ENCODE measurements around the gene CD247. TPM values are rescaled to one million over a fixed set of nuclear protein-coding genes. Genes with fewer than 3 reads are reported as not detected.

CD247 gene
- total RNA-seq, 1 donor from 2014 or later: 9.8 TPM

GRCh38 chr1:167517535-167518330 is 596 bp downstream of the CD247 start:
- Histone ChIP-seq H3K27ac (no peak overlapping the region), H3K36me3 (no peaks in the 10 kb centered on the region), H3K27me3 (no peaks in the 10 kb centered on the region), H3K4me3 (peak overlapping the region; percentile 2 to 21), H3K9me3 (no peaks in the 10 kb centered on the region), H3K4me1 (no peaks in the 10 kb centered on the region)
- no peak for TF ChIP-seq POLR2A (IDR thresholded peaks at IDR 0.05)
- peak in 1 of 2 donors; percentile 62 for DNase-seq (ENCODE audit: extremely low spot score in 2 of 2)
- intact Hi-C loops (cut with DNase I): no loop called here

GRCh38 chr1:167516404-167517388 is 1.6 kb downstream of the CD247 start:
- no peaks in the 10 kb centered on the region for H3K36me3 ChIP-seq
- DNase-seq (ENCODE audit: extremely low spot score in 2 of 2): peak in 1 of 2 donors; percentile 78
- no peaks in the 10 kb centered on the region for H3K27me3 ChIP-seq
- no peaks in the 10 kb centered on the region for H3K9me3 ChIP-seq
- H3K4me1 ChIP-seq: no peaks in the 10 kb centered on the region
- no peak for TF ChIP-seq POLR2AphosphoS5 (IDR thresholded peaks at IDR 0.05; ENCODE audit: insufficient read depth in 1 of 2, low read depth in 1 of 2)
- peak overlapping the region in 1 of 2 donors; percentile 21 for H3K4me3 ChIP-seq
- intact Hi-C loops (cut with DNase I): no loop called here
- H3K27ac ChIP-seq: no peak overlapping the region

GRCh38 chr1:167515893-167516321 is 2.4 kb downstream of the CD247 start:
- DNase-seq (ENCODE audit: extremely low spot score in 2 of 2): peak in 1 of 2 donors; percentile 44
- Histone ChIP-seq H3K36me3 (no peaks in the 10 kb centered on the region), H3K9me3 (no peaks in the 10 kb centered on the region), H3K4me1 (no peaks in the 10 kb centered on the region), H3K27ac (no peak overlapping the region), H3K27me3 (no peaks in the 10 kb centered on the region), H3K4me3 (no peak overlapping the region)
- intact Hi-C loops (cut with DNase I): no loop called here
- TF ChIP-seq POLR2A (IDR thresholded peaks at IDR 0.05): no peak
- no peak for TF ChIP-seq CTCF (IDR thresholded peaks at IDR 0.05)
- TF ChIP-seq POLR2AphosphoS5 (IDR thresholded peaks at IDR 0.05; ENCODE audit: insufficient read depth in 1 of 2, low read depth in 1 of 2): no peak

- no peak for TF ChIP-seq POLR2AphosphoS5 (IDR thresholded peaks at IDR 0.05; ENCODE audit: insufficient read depth in 1 of 2, low read depth in 1 of 2)
- Histone ChIP-seq H3K36me3 (no peaks in the 10 kb centered on the region), H3K9me3 (no peaks in the 10 kb centered on the region), H3K27ac (no peak overlapping the region), H3K4me1 (no peaks in the 10 kb centered on the region), H3K4me3 (no peak overlapping the region), H3K27me3 (no peaks in the 10 kb centered on the region)
- intact Hi-C loops (cut with DNase I): no loop called here
- peak in 1 of 2 donors; percentile 6 for DNase-seq (ENCODE audit: extremely low spot score in 2 of 2)
Measured at GRCh38 chr1:167515461-167515860, 2.9 kb downstream of the CD247 start.

- Histone ChIP-seq H3K27ac (no peak overlapping the region), H3K4me3 (no peak overlapping the region), H3K4me1 (no peaks in the 10 kb centered on the region), H3K27me3 (no peaks in the 10 kb centered on the region), H3K9me3 (no peaks in the 10 kb centered on the region), H3K36me3 (no peaks in the 10 kb centered on the region)
- intact Hi-C loops (cut with DNase I): no loop called here
- peak in 1 of 2 donors; percentile 8 for DNase-seq (ENCODE audit: extremely low spot score in 2 of 2)
- no peak for TF ChIP-seq POLR2AphosphoS5 (IDR thresholded peaks at IDR 0.05; ENCODE audit: insufficient read depth in 1 of 2, low read depth in 1 of 2)
- no peak for TF ChIP-seq CTCF (IDR thresholded peaks at IDR 0.05)
- no peak for TF ChIP-seq POLR2A (IDR thresholded peaks at IDR 0.05)
Measured at GRCh38 chr1:167514288-167514687, 4.0 kb downstream of the CD247 start.

- Histone ChIP-seq H3K4me3 (no peak overlapping the region), H3K4me1 (no peaks in the 10 kb centered on the region), H3K9me3 (no peaks in the 10 kb centered on the region), H3K27me3 (no peaks in the 10 kb centered on the region), H3K36me3 (no peaks in the 10 kb centered on the region), H3K27ac (no peak overlapping the region)
- TF ChIP-seq CTCF (IDR thresholded peaks at IDR 0.05) (no peak), POLR2AphosphoS5 (IDR thresholded peaks at IDR 0.05; ENCODE audit: insufficient read depth in 1 of 2, low read depth in 1 of 2) (no peak), POLR2A (IDR thresholded peaks at IDR 0.05) (no peak)
- no peak for DNase-seq (ENCODE audit: extremely low spot score in 2 of 2)
- intact Hi-C loops (cut with DNase I): no loop called here
Measured at GRCh38 chr1:167512046-167512654, 6.2 kb downstream of the CD247 start.

Data from vagina (tissue), 2 donors.